Measurements from ENCODE around the gene PFDN4.

Gene PFDN4

DNA sequence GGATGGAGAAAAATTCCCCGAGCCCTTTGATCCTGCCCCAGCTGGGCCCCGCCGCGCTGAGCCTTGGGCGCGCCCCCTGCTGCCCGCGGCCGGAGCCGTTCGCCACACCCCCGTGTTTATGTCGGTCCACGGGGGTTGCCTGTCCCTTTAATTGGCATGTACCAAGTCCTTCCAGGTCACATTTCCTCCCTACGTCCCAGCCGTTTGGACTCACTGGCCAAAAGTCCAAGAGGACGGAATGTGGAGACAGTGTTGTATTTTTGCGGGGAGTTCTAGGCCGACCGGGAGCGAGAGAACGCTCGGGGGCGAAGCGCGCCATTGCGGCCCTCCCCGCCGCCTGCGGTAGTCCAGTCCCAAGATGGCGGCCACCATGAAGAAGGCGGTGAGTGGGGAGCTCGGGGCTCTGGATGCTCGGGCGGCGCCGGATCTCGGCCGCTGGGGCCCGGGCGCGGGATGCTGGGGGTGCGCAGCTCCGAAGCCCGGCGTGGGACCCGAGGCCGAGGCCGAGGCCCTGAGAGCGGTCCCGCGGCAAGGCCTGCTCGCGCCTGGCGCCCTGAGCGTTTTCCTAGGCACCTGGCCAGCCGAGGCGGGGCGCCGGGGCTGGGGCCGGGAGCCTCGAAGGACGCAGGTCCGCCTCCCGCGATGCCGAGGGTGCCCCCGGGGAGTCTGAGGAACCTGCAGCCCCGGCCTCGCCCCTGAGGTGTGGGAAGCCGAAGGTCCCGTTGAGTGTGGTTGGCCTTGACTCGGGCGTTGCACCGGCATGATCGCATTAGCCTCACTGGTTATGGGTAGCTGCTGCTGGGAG, at the start of gene PFDN4:
Gene PFDN4, plus strand, starts transcription at position 345 of the 805 bp plus-strand sequence. Its CDS starts 14 bp downstream, at position 359.
- Histone ChIP-seq H3K9ac (ENCODE audit: low read depth, low read length) (peak within 1 kb of the TSS; percentile 63), H3K27ac (ENCODE audit: low read length) (peak within 1 kb of the TSS; percentile 89), H3K27me3 (ENCODE audit: insufficient read depth, low read length, poor library complexity) (peaks cover 9% of the 10 kb centered on the region), H3K79me2 (ENCODE audit: insufficient read depth, low read length) (peaks cover 48% of the 10 kb centered on the region), H3K4me2 (ENCODE audit: insufficient read depth, low read length) (peak within 1 kb of the TSS; percentile 87), H3K9me3 (ENCODE audit: insufficient read depth, low read length, severe bottlenecking) (no peaks in the 10 kb centered on the region), H3K36me3 (ENCODE audit: insufficient read depth, low read length) (peaks cover 4% of the 10 kb centered on the region), H2AFZ (ENCODE audit: low read depth, low read length) (peak within 1 kb of the TSS; percentile 83), H3K4me3 (ENCODE audit: low read depth in 1 of 2, low read length in 2 of 2) (peak within 1 kb of the TSS; percentile 77 to 93), H4K20me1 (ENCODE audit: insufficient read depth, low read length) (peaks cover 16% of the 10 kb centered on the region; the same call in 1 of the 2 replicates), H3K4me1 (ENCODE audit: insufficient read depth, low read length) (peaks cover 24% of the 10 kb centered on the region)
- TF ChIP-seq EZH2 (IDR thresholded peaks at IDR 0.05; ENCODE audit: borderline replicate concordance, low read depth, low read length, severe bottlenecking) (no peak), CTCF (IDR thresholded peaks at IDR 0.05; ENCODE audit: borderline replicate concordance, extremely low read depth, low read length, poor library complexity, severe bottlenecking) (peak; percentile 93)
- DNase-seq: peak; percentile 89
- ATAC-seq (ENCODE audit: insufficient read depth, low read depth): peak; percentile 93

DNA sequence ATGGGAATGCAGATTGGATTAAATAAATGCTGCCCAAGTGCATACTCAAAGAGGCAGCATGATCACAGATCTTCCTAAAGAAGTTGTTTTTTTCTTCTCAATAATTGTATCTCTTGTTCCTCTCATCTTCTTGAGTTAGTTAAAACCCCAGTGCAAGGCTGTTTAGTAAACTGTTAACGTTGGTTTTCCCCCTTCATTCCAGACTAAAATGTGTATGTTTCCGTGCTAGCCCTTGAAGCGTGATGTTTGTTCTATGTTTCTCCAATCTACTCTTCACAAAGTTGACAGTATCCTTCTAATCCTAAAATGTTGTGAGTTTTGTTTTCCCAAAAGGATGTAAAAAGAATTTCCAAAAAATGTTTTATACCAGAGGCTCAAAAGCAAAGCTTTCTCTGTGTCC, 49.7 kb upstream of the PFDN4 start:
- no peak overlapping the region for H3K4me2 ChIP-seq (ENCODE audit: insufficient read depth, low read length)
- H3K9ac ChIP-seq (ENCODE audit: low read depth, low read length): no peak overlapping the region
- no peak overlapping the region for H3K4me3 ChIP-seq (ENCODE audit: low read depth in 1 of 2, low read length in 2 of 2)
- H3K27me3 ChIP-seq (ENCODE audit: insufficient read depth, low read length, poor library complexity): peaks cover 41% of the 10 kb centered on the region
- H3K36me3 ChIP-seq (ENCODE audit: insufficient read depth, low read length): no peaks in the 10 kb centered on the region
- H3K79me2 ChIP-seq (ENCODE audit: insufficient read depth, low read length): no peaks in the 10 kb centered on the region
- DNase-seq (no peak), ATAC-seq (ENCODE audit: insufficient read depth, low read depth) (no peak)
- no peaks in the 10 kb centered on the region for H4K20me1 ChIP-seq (ENCODE audit: insufficient read depth, low read length)
- no peaks in the 10 kb centered on the region for H3K4me1 ChIP-seq (ENCODE audit: insufficient read depth, low read length)
- TF ChIP-seq EZH2 (IDR thresholded peaks at IDR 0.05; ENCODE audit: borderline replicate concordance, low read depth, low read length, severe bottlenecking) (no peak), CTCF (IDR thresholded peaks at IDR 0.05; ENCODE audit: borderline replicate concordance, extremely low read depth, low read length, poor library complexity, severe bottlenecking) (no peak)
- H3K9me3 ChIP-seq (ENCODE audit: insufficient read depth, low read length, severe bottlenecking): no peaks in the 10 kb centered on the region
- no peak overlapping the region for H3K27ac ChIP-seq (ENCODE audit: low read length)
- H2AFZ ChIP-seq (ENCODE audit: low read depth, low read length): no peak overlapping the region

DNA sequence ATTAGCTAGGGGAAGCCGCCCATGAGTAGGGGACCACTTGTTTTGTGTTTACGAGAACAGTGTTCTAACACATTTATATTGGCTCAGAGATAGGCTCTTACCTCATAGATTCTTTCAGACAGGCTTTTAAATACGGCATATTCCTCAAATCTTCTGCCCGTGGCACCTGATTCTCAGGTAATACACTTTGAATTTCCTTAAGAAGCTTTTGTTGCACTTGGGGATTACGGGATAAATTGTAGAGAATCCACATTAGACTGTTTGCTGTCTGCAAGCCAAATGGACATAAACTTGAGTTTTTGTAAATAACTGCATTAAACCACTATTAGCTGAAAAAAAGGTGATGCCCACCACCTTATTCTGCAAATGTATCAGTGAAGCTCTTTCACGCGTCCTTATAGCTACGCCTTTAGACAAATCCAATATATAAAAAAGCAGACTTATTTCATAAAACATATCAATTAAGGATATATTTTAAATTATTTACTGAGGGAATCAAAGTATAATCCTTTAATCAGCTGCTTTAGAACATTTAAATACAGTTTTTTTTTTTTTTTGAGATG, 49.0 kb upstream of the PFDN4 start:
- TF ChIP-seq CTCF (IDR thresholded peaks at IDR 0.05; ENCODE audit: borderline replicate concordance, extremely low read depth, low read length, poor library complexity, severe bottlenecking): no peak
- TF ChIP-seq EZH2 (IDR thresholded peaks at IDR 0.05; ENCODE audit: borderline replicate concordance, low read depth, low read length, severe bottlenecking): no peak
- Histone ChIP-seq H3K4me2 (ENCODE audit: insufficient read depth, low read length) (no peak overlapping the region), H3K36me3 (ENCODE audit: insufficient read depth, low read length) (no peaks in the 10 kb centered on the region)

More for the DNA sequence above, 49.0 kb upstream of the PFDN4 start:
- ATAC-seq (ENCODE audit: insufficient read depth, low read depth): no peak
- DNase-seq: no peak
- no peaks in the 10 kb centered on the region for H3K79me2 ChIP-seq (ENCODE audit: insufficient read depth, low read length)
- no peak overlapping the region for H3K4me3 ChIP-seq (ENCODE audit: low read depth in 1 of 2, low read length in 2 of 2)
- no peak overlapping the region for H3K9ac ChIP-seq (ENCODE audit: low read depth, low read length)
- H3K9me3 ChIP-seq (ENCODE audit: insufficient read depth, low read length, severe bottlenecking): no peaks in the 10 kb centered on the region
- H3K27ac ChIP-seq (ENCODE audit: low read length): no peak overlapping the region
- H3K27me3 ChIP-seq (ENCODE audit: insufficient read depth, low read length, poor library complexity): peaks cover 41% of the 10 kb centered on the region
- H3K4me1 ChIP-seq (ENCODE audit: insufficient read depth, low read length): no peaks in the 10 kb centered on the region
- H2AFZ ChIP-seq (ENCODE audit: low read depth, low read length): no peak overlapping the region
- H4K20me1 ChIP-seq (ENCODE audit: insufficient read depth, low read length): no peaks in the 10 kb centered on the region
